NB4 (cell line): ENCODE data around the gene GRIN2A.

Experiments used
- MYC ChIP-seq: IDR thresholded peaks from 2 replicates; pipeline ENCODE4 v1.6.1; 2011; ENCODE audit warnings: low read depth, low read length
- POLR2A ChIP-seq: IDR thresholded peaks from 2 replicates; pipeline ENCODE4 v1.6.1; 2011; ENCODE audit warnings: mild to moderate bottlenecking; ENCODE audit not compliant: insufficient read length; ENCODE audit errors: extremely low read depth
- TF ChIP-seq, protein P1 (sequence below): IDR thresholded peaks from one replicate; pipeline ENCODE4 v1.5.1; 2012; ENCODE audit warnings: low read depth, low read length

DNA sequence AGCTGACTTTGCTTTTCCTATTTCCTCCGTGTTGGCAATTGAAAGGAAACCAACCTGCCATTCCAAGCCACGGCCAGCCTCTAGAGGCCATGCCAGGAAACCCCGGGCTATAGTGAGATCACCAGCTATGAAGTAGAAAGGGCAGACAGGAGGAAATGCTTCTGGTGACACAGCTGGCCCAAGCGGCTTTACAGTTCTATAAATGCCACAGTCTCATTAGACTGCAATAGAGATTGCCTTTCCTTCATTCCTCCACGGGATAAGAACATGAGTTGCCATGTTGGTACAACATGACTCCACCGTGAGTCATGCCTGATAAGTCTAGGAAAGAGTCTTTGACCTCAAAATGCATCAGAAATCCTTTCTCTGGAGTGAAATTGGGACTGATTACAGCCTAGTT lies 384.9 kb downstream of the GRIN2A start:
- TF ChIP-seq, protein P1, sequence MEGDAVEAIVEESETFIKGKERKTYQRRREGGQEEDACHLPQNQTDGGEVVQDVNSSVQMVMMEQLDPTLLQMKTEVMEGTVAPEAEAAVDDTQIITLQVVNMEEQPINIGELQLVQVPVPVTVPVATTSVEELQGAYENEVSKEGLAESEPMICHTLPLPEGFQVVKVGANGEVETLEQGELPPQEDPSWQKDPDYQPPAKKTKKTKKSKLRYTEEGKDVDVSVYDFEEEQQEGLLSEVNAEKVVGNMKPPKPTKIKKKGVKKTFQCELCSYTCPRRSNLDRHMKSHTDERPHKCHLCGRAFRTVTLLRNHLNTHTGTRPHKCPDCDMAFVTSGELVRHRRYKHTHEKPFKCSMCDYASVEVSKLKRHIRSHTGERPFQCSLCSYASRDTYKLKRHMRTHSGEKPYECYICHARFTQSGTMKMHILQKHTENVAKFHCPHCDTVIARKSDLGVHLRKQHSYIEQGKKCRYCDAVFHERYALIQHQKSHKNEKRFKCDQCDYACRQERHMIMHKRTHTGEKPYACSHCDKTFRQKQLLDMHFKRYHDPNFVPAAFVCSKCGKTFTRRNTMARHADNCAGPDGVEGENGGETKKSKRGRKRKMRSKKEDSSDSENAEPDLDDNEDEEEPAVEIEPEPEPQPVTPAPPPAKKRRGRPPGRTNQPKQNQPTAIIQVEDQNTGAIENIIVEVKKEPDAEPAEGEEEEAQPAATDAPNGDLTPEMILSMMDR = no peak
- TF ChIP-seq POLR2A = no peak
- TF ChIP-seq MYC = no peak
